ENCODE measurements around the gene LHFPL3.
"Not testable (repeated sequence)": the region's sequence is repeated elsewhere in the genome, so short reads cannot be mapped to it uniquely, and the experiment has no call there.

Gene LHFPL3

DNA sequence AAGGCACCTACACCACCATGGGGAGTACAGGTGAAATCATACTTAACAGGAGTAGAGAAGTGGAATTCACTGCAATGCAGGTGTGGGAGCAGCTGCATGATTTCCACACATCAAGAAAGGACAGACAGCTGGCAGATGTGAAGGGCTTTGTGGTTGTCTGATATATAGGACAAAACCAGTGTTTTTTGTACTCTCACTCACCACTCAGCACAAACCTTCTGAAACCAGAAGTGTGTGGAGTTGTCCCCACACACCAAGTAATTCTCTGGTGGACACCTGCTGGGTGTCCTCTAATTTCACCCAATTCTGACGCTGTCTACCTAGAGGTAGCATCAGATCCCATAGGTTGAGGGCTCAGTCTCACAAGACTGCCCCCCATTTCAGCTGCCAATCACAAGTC is 357.9 kb downstream of the LHFPL3 start:
- no peak for DNase-seq (ENCODE audit: low read depth in 1 of 2, low spot score in 1 of 2)

GRCh38 chr7:104694710-104695109 is 366.3 kb downstream of the LHFPL3 start:
- no peak for DNase-seq (ENCODE audit: low read depth in 1 of 2, low spot score in 1 of 2)

GRCh38 chr7:104695563-104695962 is 367.2 kb downstream of the LHFPL3 start:
- DNase-seq (ENCODE audit: low read depth in 1 of 2, low spot score in 1 of 2) = no peak

DNA sequence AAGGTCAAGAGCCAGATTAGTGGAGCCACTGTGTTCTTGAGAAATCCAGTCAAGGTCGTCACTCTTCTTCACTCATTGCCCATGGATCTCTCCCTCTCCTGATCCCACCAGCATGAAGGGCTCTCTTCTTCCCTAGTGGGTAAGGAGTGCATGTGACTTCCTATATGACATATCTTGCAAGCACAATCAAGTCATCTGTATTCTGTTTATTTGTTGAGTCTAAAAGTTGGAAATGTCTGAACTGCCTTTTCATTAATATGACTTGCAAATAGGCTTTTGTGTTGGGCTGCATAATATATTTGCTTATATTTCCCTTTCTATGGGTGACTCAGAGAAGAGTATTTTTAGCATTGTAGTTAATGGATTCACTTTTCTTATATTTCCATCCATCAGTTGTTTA is 371.9 kb downstream of the LHFPL3 start:
- DNase-seq (ENCODE audit: low read depth in 1 of 2, low spot score in 1 of 2) = no peak

GRCh38 chr7:104721027-104721426 is 392.6 kb downstream of the LHFPL3 start:
- not testable (repeated sequence) for DNase-seq (ENCODE audit: low read depth in 1 of 2, low spot score in 1 of 2)

GRCh38 chr7:104723001-104723400 is 394.6 kb downstream of the LHFPL3 start:
- no peak for DNase-seq (ENCODE audit: low read depth in 1 of 2, low spot score in 1 of 2)

- no peak for DNase-seq (ENCODE audit: low read depth in 1 of 2, low spot score in 1 of 2)
Observed at GRCh38 chr7:104758504-104758903, 430.1 kb downstream of the LHFPL3 start.

- no peak for DNase-seq (ENCODE audit: low read depth in 1 of 2, low spot score in 1 of 2)
Observed at GRCh38 chr7:104761892-104762291, 433.5 kb downstream of the LHFPL3 start.

DNA sequence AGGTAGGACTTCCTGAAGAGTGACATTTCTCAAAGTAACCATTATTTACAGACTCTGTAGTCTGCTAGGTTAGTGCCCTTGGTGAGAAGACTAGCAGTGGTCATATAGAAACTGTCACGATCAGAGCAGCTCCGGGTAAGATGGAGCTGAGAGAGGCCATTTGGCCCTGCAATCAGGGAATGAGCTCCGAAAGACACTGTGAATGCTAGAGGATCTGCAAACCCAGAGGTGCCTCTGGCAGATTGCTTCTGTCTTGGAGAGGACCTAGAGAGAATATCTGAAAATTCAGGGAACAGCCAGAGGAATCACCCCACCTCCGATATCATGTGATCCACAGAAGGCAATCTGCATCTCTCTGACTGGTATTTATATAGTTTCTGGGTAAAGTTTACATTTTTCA is 438.7 kb downstream of the LHFPL3 start:
- DNase-seq (ENCODE audit: low read depth in 1 of 2, low spot score in 1 of 2) = no peak

GRCh38 chr7:104767826-104768536 is 439.6 kb downstream of the LHFPL3 start:
- DNase-seq (ENCODE audit: low read depth in 1 of 2, low spot score in 1 of 2) = no peak

- DNase-seq (ENCODE audit: low read depth in 1 of 2, low spot score in 1 of 2) = no peak
Observed at GRCh38 chr7:104772405-104773345, 444.3 kb downstream of the LHFPL3 start.

DNA sequence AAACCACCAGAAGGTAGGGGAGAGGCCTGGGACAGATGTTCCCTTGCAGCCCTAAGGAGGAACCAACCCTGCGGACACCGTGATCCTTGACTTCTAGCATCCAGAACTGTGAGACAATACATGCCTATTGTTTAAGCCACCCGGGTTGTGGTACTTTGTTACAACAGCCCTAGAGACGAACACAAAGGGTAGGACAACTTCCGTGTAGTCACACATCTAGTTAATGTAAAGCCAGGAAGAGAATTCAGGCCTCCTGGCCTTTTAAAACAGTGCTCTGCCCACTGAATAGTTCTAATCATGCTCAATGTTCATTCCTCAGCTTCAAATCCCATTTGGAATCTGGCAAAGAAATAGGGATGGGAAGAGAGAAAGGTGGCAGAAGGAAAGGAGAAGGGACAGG is 445.4 kb downstream of the LHFPL3 start:
- DNase-seq (ENCODE audit: low read depth in 1 of 2, low spot score in 1 of 2) = no peak

GRCh38 chr7:104775531-104775930 is 447.1 kb downstream of the LHFPL3 start:
- no peak for DNase-seq (ENCODE audit: low read depth in 1 of 2, low spot score in 1 of 2)

DNA sequence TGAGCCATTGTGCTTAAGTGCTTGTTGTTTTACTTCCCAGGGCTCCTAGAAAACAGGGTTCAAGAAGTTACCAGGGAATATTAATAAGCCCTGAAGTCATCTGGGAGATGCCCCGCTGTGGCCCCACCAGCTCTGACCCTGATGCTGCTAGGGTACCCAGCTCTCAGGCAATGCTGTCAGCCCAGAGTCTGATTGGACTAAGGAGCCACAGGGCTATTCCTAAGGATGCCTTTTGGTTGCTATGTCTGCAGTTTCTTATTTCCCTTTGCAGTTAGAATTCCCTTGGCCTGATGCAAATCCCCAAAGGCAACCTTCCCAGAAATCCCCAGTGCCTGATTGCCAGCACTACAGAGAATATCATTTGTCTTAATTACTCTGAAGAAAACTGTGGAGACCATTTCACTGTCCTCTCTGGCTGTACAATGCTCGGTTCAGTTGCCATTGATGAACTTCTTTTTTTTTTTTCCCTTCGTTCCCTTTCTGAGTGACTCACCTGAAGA is 448.9 kb downstream of the LHFPL3 start:
- no peak for DNase-seq (ENCODE audit: low read depth in 1 of 2, low spot score in 1 of 2)

DNA sequence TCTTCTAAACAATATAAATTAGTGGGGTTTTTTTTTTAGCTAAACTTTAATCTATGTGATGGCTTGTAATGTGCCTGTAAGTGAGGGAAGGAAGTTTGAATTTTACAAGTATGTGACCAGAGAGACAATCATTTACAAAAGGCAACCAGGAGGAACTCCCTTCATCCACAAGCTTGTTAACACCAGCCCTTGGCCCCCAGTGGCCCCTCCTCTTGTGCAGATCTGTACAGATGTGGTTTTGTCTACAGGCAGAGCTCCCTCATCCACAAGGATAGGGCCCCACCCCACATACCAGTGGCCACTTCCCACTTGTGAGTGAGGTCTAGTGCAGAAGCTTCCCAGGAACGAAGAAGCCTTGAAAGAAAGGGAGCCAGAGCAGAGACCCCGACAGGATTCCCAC is 451.5 kb downstream of the LHFPL3 start:
- DNase-seq (ENCODE audit: low read depth in 1 of 2, low spot score in 1 of 2) = no peak

DNA sequence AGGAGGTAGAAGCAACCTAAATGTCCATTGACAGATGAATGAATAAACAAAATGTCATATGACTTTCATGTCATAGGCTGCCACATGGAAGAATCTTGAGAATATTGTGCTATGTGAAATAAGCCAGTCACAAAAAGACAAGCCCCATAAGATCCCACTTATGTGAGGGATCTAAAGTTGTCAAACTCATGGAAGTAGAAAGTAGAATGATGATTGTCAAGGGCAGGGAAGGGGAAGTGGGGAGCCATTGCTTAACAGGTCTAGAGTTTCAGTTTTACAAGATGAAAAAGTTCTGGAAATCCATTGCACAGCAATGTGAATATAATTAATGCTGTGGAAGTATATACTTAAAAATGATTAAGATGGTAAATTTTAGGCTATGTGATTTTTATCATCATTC is 456.3 kb downstream of the LHFPL3 start:
- no peak for DNase-seq (ENCODE audit: low read depth in 1 of 2, low spot score in 1 of 2)

DNA sequence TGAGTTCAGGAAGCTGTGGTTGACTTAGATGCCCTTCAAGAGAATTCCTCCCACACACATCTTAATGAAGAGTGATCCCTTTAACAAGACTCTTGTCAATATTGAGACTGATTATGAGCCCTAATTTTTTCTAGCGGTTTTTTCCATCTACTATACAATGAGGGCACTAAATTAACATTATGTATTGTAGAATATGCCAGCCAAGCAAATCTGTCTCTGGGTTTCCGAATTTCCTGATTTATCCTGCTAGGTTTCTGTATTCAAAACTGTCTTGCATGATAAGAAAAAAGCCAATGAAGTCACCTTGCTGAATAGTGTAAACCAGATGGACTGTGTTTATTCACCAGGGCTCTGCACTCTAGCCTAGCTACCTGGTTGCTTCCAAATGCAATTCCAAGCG is 461.4 kb downstream of the LHFPL3 start:
- no peak for DNase-seq (ENCODE audit: low read depth in 1 of 2, low spot score in 1 of 2)

DNA sequence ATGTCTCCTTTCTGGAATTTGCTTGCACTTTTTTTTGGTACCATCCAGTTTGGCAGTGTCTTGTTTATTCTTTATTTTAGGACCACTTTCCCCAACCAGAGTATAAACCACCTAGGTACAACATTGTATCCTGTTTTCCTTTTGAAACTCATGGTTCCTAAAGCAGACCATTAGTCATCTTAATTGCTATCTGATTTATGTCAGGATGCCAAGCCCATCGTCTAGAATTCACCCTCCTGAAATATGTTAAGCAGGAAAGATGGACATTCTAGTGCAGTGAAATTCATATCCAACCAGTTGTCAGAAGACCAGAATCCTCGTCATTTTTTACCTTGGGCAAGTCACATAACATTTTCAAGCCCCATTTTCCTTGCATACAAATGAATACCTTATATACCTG is 462.0 kb downstream of the LHFPL3 start:
- no peak for DNase-seq (ENCODE audit: low read depth in 1 of 2, low spot score in 1 of 2)

DNA sequence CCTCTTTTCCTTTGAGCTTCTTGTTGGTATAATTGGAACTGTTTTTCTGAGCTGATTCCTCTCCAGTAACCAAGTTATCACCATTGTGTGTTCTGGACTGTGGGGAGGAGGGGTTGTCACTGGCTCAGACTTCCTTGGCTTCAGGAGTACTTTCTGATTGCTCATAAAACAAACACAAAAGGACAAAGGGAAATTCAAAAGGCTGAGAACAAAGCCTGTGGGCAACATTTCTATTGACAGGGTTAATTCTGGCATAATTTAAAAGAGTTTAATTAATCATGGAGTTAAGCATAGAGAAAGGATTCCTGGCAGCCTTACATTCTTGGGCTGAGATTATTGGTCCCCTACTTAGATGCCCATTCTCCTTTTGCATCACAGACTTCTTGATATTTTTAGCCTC is 462.7 kb downstream of the LHFPL3 start:
- DNase-seq (ENCODE audit: low read depth in 1 of 2, low spot score in 1 of 2) = no peak

GRCh38 chr7:104793066-104793465 is 464.7 kb downstream of the LHFPL3 start:
- DNase-seq (ENCODE audit: low read depth in 1 of 2, low spot score in 1 of 2) = no peak

DNA sequence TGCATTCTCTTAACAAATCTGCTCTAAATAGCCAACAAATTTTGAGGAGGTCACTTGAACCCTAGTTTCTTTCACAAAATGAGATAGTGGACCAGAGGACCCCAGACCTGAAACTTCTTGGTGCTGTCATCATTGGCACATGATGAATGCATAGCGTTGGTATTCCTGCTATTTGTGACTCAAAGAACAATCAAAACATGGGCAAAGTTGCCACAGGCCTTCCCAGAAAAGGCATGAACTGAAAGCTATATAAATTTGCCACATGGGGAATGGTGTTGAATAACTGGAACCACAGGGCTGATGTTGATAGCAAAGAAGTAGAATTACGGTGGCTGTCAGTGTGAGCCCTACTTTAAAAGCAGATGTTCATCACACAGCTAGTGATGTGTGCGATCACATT is 465.8 kb downstream of the LHFPL3 start:
- DNase-seq (ENCODE audit: low read depth in 1 of 2, low spot score in 1 of 2) = no peak

- no peak for DNase-seq (ENCODE audit: low read depth in 1 of 2, low spot score in 1 of 2)
Observed at GRCh38 chr7:104794589-104794988, 466.2 kb downstream of the LHFPL3 start.
